GM20000 (cell line): ENCODE results near the gene CCL11.

Experiments used
- DNase-seq: peaks from one replicate; pipeline ENCODE4 v3.0.0; 2012; ENCODE audit warnings: low spot score
- TF ChIP-seq, protein P1 (sequence below): IDR thresholded peaks from 2 replicates; pipeline ENCODE4 v1.5.1; 2012; ENCODE audit warnings: mild to moderate bottlenecking, control low read depth; ENCODE audit errors: extremely low read depth, missing control alignments

CCL11 gene

DNA sequence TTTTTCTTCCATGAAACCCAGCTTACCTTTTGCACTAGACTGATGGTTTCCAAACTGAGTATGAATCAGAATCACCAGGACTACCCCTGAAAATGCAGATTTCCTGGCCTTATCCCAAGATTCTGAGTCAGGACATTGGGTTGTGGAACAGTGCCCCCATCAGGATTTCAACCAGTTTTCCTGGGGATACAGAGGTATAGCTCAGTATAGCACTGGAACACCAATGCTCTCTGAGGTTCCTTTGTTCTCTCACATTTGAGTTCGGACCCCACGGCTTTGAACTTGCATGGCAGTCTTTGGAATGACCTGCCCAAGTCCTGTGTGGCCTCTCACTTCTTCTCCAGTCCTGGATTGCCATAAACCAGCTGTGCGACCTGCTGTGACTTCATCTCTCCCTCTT lies 20.9 kb downstream of the CCL11 start:
- DNase-seq, result no peak
- TF ChIP-seq, protein P1, sequence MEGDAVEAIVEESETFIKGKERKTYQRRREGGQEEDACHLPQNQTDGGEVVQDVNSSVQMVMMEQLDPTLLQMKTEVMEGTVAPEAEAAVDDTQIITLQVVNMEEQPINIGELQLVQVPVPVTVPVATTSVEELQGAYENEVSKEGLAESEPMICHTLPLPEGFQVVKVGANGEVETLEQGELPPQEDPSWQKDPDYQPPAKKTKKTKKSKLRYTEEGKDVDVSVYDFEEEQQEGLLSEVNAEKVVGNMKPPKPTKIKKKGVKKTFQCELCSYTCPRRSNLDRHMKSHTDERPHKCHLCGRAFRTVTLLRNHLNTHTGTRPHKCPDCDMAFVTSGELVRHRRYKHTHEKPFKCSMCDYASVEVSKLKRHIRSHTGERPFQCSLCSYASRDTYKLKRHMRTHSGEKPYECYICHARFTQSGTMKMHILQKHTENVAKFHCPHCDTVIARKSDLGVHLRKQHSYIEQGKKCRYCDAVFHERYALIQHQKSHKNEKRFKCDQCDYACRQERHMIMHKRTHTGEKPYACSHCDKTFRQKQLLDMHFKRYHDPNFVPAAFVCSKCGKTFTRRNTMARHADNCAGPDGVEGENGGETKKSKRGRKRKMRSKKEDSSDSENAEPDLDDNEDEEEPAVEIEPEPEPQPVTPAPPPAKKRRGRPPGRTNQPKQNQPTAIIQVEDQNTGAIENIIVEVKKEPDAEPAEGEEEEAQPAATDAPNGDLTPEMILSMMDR, result no peak

DNA sequence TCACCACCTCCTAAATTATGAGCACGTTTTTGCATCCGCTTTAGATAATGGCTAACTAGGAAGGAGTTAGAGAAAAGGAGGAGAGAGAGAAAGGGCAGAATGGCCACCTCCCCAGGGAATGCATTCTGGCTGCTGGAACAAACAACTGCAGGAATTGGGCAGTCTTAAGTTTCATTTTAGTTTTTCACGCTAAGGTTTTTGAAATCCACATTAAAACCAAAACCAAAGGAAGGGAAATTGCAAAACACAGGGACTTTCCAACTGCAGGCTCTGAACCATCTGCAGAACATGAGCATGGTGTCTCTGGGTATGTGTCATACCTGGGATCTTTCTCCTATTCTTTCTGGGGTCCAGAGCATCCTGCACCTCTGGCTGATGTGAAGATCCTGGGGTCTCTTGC lies 21.6 kb downstream of the CCL11 start:
- no peak for DNase-seq
- TF ChIP-seq, protein P1, result no peak

DNA sequence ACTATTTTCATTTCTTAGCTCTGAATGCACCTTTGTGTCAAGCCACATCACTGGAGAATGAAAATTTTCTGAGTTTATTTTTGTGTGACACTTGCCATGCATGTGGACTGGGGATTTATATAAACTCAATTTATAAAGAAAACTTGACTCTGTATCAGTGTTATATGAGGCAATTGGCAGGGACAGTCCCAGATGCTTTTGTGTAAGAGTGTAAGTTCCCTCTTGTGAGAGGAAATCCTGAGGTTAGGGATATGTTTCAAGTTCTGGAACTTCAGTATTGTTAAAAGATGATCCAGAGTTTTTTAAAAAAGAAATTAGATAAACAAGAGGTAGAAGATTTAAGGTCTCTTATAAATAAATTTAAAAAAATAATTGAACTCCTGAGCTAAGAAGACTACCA lies 22.8 kb downstream of the CCL11 start:
- no peak for DNase-seq
- TF ChIP-seq, protein P1, result no peak

DNA sequence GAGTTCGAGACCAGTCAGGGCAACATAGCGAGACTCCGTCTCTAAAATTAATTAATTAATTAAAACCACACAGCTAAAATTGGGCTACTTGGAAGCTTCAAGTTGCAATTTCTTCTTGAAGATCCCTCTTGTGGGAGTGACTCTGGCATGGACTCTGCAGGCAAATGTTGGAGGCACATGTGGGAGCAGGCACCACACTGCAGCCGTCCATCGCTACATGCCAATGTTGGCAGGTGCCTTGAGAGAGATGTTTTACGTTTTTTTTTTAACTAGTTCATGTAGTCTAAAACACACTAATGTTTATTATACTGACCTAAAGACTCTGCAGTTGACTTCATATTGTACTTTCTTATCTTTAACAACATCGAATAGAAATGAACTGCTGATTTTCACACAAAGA lies 25.7 kb downstream of the CCL11 start:
- DNase-seq, result no peak
- TF ChIP-seq, protein P1, result no peak

DNA sequence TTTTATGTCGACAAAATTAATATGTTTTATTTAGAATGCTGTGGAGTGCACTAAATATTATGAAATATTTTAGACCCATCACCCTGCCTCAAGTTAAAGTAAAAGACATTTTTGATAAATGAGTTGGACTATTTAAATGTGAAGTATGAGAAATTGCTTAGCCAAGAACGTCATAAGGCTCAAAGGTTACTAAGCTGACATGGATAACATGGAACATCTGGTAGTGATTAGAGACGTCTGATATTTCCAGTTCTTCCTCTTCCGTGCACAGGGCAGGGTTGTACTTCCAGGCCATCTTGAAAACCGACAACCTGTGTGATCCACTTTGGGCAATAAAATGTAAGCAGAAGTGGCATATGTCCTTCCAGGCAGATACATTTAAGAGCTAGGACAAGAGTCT lies 26.5 kb downstream of the CCL11 start:
- DNase-seq, result no peak
- TF ChIP-seq, protein P1, result no peak

DNA sequence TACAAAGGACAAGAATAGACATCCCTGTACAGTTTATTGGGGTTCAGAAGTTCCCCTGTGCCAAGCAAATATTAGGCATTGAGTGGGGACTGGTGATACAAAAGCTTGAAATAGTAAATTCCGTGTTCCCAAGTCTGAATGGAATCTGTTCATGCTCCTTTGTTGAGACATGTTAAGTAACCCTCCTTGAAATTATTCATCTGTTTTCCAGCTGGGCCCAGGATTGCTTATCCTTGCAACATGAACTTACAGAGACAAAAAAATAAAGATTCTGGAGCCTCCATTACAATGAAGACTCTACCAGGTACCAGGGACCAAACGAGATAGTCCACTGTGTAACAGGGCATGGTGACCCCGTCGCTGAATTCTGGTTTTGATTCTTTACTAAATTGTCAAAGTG lies 27.6 kb downstream of the CCL11 start:
- TF ChIP-seq, protein P1, result no peak
- no peak for DNase-seq

DNA sequence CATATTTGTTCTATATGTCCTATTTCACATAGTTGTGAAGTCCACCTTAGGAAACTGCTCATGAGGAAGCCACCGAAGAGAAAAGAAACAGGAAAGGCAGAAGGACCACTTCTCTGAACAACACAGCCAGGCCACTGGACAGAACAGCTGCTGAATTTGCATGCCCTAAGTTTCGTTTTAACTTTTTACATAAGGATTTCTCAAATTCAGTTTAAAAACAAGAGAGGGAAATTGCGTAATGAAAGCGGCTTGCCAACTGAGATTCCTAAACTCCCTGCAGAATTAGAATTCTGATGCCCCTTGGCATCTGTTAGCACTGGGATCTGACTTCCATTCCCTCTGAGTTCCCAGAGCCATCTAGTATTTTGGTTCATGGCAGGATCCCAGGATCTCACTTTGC lies 28.7 kb downstream of the CCL11 start:
- TF ChIP-seq, protein P1, result no peak
- DNase-seq, result no peak

DNA sequence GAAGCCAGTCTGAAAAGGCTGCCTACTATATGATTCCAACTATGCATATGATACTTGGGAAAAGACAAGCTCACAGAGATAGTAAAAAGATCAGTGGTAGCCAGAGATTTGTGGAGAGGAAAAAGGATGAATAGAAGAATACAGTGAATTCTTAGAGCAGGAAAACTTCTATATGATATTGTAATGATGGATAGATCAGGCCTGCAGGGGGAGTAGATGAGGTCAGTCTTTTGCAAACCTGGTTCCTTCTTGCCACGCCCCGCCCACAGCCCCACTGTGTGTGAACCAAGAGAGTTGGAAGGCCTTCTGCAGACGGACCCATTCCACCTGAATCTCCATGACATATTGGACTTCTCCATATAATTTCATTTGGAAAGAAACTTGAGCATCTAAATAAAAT lies 32.9 kb downstream of the CCL11 start:
- DNase-seq, result no peak
- TF ChIP-seq, protein P1, result no peak
